K562 (cell line): ENCODE measurements around the gene UFSP2. TPM values are rescaled to one million over a fixed set of nuclear protein-coding genes. Genes with fewer than 3 reads are reported as not detected.

Experiments used
- ATAC-seq: fragments of 200-7000 bp; cut with Tn5 transposase; 3 replicates; pipeline ENCODE4 v1.9.1; 2020; ENCODE audit warnings: moderate library complexity
- BruUV-seq: library from RNA; stranded (reverse); fragments of 400-500 nt; replicated peaks from 2 replicates; lab custom pipeline; 2021; lab: Mats Ljungman, UMichigan
- CTCF ChIA-PET: fragments of 300-600 bp; formaldehyde crosslinking; extraction: SDS; loops from one replicate; lab custom pipeline; 2021; ENCODE audit warnings: low intra/inter-chr PET ratio; lab: Yijun Ruan, JAX
- POLR2A ChIA-PET: fragments of 300-600, 350-650 bp; sonication (Branson Sonifier 250); formaldehyde crosslinking; extraction: SDS; loops from one replicate; lab custom pipeline; 2021; ENCODE audit warnings: antibody characterized with exemption, inconsistent platforms; lab: Yijun Ruan, JAX
- DNase-seq, 4 experiments: peaks; one replicate each; pipeline versions ENCODE4 v3.0.0 to v3.0.0-alpha.2; 2011 to 2018; ENCODE audit warnings: low spot score in 3 of 4, mixed read lengths in 3 of 4; ENCODE audit errors: extremely low read depth in 1 of 4
- FAIRE-seq: peaks from 2 replicates; lab custom pipeline; 2011; peaks lifted over from hg19 to GRCh38; lab: Jason Lieb, UNC
- H2AFZ ChIP-seq: 2 replicates; pipeline ENCODE4 v1.6.0; 2011; ENCODE audit warnings: low read depth, low read length, control low read depth, inconsistent platforms
- H3K27ac ChIP-seq: fragments of 200-600 bp; 3 replicates; pipeline ENCODE4 v1.8.0; 2011; ENCODE audit warnings: low read depth, mild to moderate bottlenecking, control low read depth, inconsistent platforms, low read length, moderate library complexity, mixed read lengths; ENCODE audit errors: extremely low read depth
- H3K27me3 ChIP-seq, 2 experiments: fragments of 300-600 bp in 1 of 2; 2 replicates in 1 of 2; 3 replicates in 1 of 2; pipeline versions ENCODE4 v1.6.0 to v1.8.0; 2011; ENCODE audit warnings: inconsistent platforms in 2 of 2, low read length in 2 of 2, mild to moderate bottlenecking in 1 of 2, mixed read lengths in 1 of 2, moderate library complexity in 1 of 2; ENCODE audit not compliant: control insufficient read depth in 2 of 2, insufficient read depth in 2 of 2
- H3K36me3 ChIP-seq: fragments of 300-600 bp; 3 replicates; pipeline ENCODE4 v1.8.0; 2011; ENCODE audit warnings: mild to moderate bottlenecking, low read length, inconsistent platforms; ENCODE audit not compliant: control insufficient read depth, insufficient read depth
- H3K4me1 ChIP-seq, 2 experiments: fragments of 200-600 bp in 1 of 2; replicated peaks in 1 of 2; 2 replicates in 1 of 2; 3 replicates in 1 of 2; pipeline versions ENCODE4 v1.5.1 to v1.8.0; 2011; ENCODE audit warnings: inconsistent platforms in 2 of 2, low read length in 2 of 2, mild to moderate bottlenecking in 1 of 2, mixed read lengths in 1 of 2, moderate library complexity in 1 of 2; ENCODE audit not compliant: control insufficient read depth in 2 of 2, insufficient read depth in 2 of 2
- H3K4me2 ChIP-seq: 2 replicates; pipeline ENCODE4 v1.6.1; 2011; ENCODE audit warnings: low read length, control low read depth, inconsistent platforms, mixed read lengths; ENCODE audit not compliant: insufficient read depth
- H3K4me3 ChIP-seq: fragments of 200-600 bp; sonication (generic), shearing (Covaris generic); 2 replicates; pipeline ENCODE4 v1.5.1; 2016; ENCODE audit warnings: control low read depth, inconsistent platforms
- H3K79me2 ChIP-seq: fragments of 200-600 bp; 3 replicates; pipeline ENCODE4 v1.8.0; 2011; ENCODE audit warnings: low read length, inconsistent platforms; ENCODE audit not compliant: control insufficient read depth, insufficient read depth
- H3K9ac ChIP-seq, 2 experiments: 2 replicates each; pipeline versions ENCODE4 v1.6.0 to v1.6.1; 2011; ENCODE audit warnings: low read depth in 2 of 2, low read length in 2 of 2, control low read depth in 1 of 2, inconsistent platforms in 1 of 2, mild to moderate bottlenecking in 1 of 2, mixed read lengths in 1 of 2; ENCODE audit not compliant: insufficient read depth in 1 of 2
- H3K9me1 ChIP-seq: one replicate; pipeline ENCODE4 v1.6.0; 2011; ENCODE audit warnings: inconsistent platforms, mild to moderate bottlenecking, low read length, moderate library complexity; ENCODE audit not compliant: control insufficient read depth, insufficient read depth
- H3K9me3 ChIP-seq: replicated peaks from 2 replicates; pipeline ENCODE4 v1.5.1; 2011; ENCODE audit warnings: low read depth, low read length, inconsistent platforms; ENCODE audit not compliant: control insufficient read depth, insufficient read depth
- H4K20me1 ChIP-seq: replicated peaks from 2 replicates; pipeline ENCODE4 v1.6.1; 2011; ENCODE audit warnings: low read length, inconsistent platforms, mixed read lengths; ENCODE audit not compliant: control insufficient read depth, insufficient read depth
- BRCA1 ChIP-seq, 2 experiments: fragments of 450-650 bp in 1 of 2; sonication (generic) in 1 of 2; formaldehyde crosslinking in 1 of 2; IDR thresholded peaks; 2 replicates each; pipeline versions ENCODE4 v1.5.0 to v1.6.1; 2017 to 2020; ENCODE audit warnings: mild to moderate bottlenecking in 1 of 2, missing genetic modification reagents in 1 of 2
- CBFB ChIP-seq: sonication (generic); formaldehyde crosslinking; IDR thresholded peaks from 2 replicates; pipeline ENCODE4 v1.4.0; 2020; ENCODE audit warnings: mild to moderate bottlenecking, missing genetic modification reagents
- CREB1 ChIP-seq, 2 experiments: sonication (generic) in 1 of 2; formaldehyde crosslinking in 1 of 2; IDR thresholded peaks; 2 replicates each; pipeline versions ENCODE4 v1.6.1 to v1.8.0; 2012 to 2022; ENCODE audit warnings: inconsistent platforms in 1 of 2, mild to moderate bottlenecking in 1 of 2, missing genetic modification reagents in 1 of 2, moderate library complexity in 1 of 2
- HBP1 ChIP-seq: fragments of 450-650 bp; formaldehyde crosslinking; IDR thresholded peaks from 2 replicates; pipeline ENCODE4 v1.4.0; 2022; ENCODE audit warnings: missing genetic modification characterization
- KDM4B ChIP-seq, 2 experiments: fragments of 450-650 bp in 1 of 2; sonication (generic) in 1 of 2; IDR thresholded peaks; 2 replicates each; pipeline ENCODE4 v1.6.1; 2016 to 2017; ENCODE audit warnings: borderline replicate concordance in 2 of 2, antibody characterized with exemption in 1 of 2, low read depth in 1 of 2, mild to moderate bottlenecking in 1 of 2
- MCM7 ChIP-seq, 2 experiments: fragments of 450-650 bp; IDR thresholded peaks; 2 replicates each; pipeline ENCODE4 v1.6.1; 2016 to 2018
- NCOA1 ChIP-seq: fragments of 450-650 bp; IDR thresholded peaks from 2 replicates; pipeline ENCODE4 v1.6.1; 2016; ENCODE audit warnings: low read depth
- NEUROD1 ChIP-seq: fragments of 150-350 bp; IDR thresholded peaks from 2 replicates; pipeline ENCODE4 v1.6.1; 2014; ENCODE audit warnings: borderline replicate concordance, low read length, low read depth; ENCODE audit not compliant: partially characterized antibody
- RBFOX2 ChIP-seq: fragments of 200-400 bp; formaldehyde crosslinking; IDR thresholded peaks from 2 replicates; pipeline ENCODE4 v1.6.1; 2017; ENCODE audit warnings: low read depth, mild to moderate bottlenecking, low read length, moderate library complexity
- RBM15 ChIP-seq: fragments of 200-400 bp; formaldehyde crosslinking; IDR thresholded peaks from 2 replicates; pipeline ENCODE4 v1.6.1; 2018; ENCODE audit warnings: mild to moderate bottlenecking, low read length, moderate library complexity; ENCODE audit not compliant: insufficient read depth
- UBTF ChIP-seq, 2 experiments: IDR thresholded peaks; 2 replicates each; pipeline ENCODE4 v1.6.1; 2012; ENCODE audit warnings: improper control_type of control experiment in 2 of 2, low read depth in 2 of 2, low read length in 2 of 2, borderline replicate concordance in 1 of 2
- ZNF124 ChIP-seq: sonication (generic); formaldehyde crosslinking; IDR thresholded peaks from 2 replicates; pipeline ENCODE4 v1.8.1; 2022; ENCODE audit warnings: missing genetic modification reagents
- ZNF143 ChIP-seq: sonication (generic); formaldehyde crosslinking; IDR thresholded peaks from 2 replicates; pipeline ENCODE4 v1.9.0; 2022; ENCODE audit warnings: mild to moderate bottlenecking, missing genetic modification reagents
- ZNF707 ChIP-seq: fragments of 250-450 bp; sonication (Bioruptor Pico); conservative IDR thresholded peaks from 2 replicates; pipeline ENCODE4 v1.8.0; 2022; ENCODE audit warnings: inconsistent platforms, mild to moderate bottlenecking, moderate library complexity
- WGBS: fragments of 100-300 bp; shearing (Covaris generic); methylation state at CpG from one replicate; pipeline ENCODE4 v1.1.6; 2016; ENCODE audit warnings: low coverage, mixed read lengths; ENCODE audit not compliant: insufficient coverage; ENCODE audit errors: missing lambda C conversion rate; 5-methylcytosine and 5-hydroxymethylcytosine counted together
- in situ Hi-C: fragments of 300-500 bp; cut with MboI; formaldehyde crosslinking; loops from 4 replicates; pipeline ENCODE4 v1.15.0; 2018; ENCODE audit warnings: inconsistent platforms, mixed read lengths
- intact Hi-C: fragments of 100-400 bp; cut with micrococcal nuclease; formaldehyde crosslinking; loops from 2 replicates; pipeline ENCODE4 v1.14.2; 2022
- polyA plus RNA-seq, 8 experiments: library from polyadenylated mRNA; depleted of rRNA in 4 of 8; stranded (reverse) in 5 of 8; unstranded in 3 of 8; fragments of >200 nt; fragmentation: Nextera tagmentation in 2 of 8; fragmentation: Illumina TruSeq in 1 of 8; extraction: Ambion mirVana in 2 of 8; extraction: Trizol in 1 of 8; gene quantifications; 2 replicates each; pipeline versions ENCODE4 v1.2.1 to v1.2.3, GENCODE V29; 2011 to 2014; ENCODE audit warnings: inconsistent platforms in 1 of 8, missing spikeins in 1 of 8
- total RNA-seq, 7 experiments: library from RNA; depleted of rRNA in 6 of 7; stranded (reverse); fragments of >200 nt in 6 of 7; fragmentation: Illumina TruSeq in 2 of 7; extraction: Trizol in 2 of 7; gene quantifications; 2 replicates each; pipeline versions ENCODE4 v1.2.1 to v1.2.3, GENCODE V29; 2011 to 2021; ENCODE audit warnings: low replicate concordance in 1 of 7

Gene UFSP2
- total and polyA plus RNA-seq, 9 of the 15 experiments (the other 6 are each of a cell fraction or from before 2014, with no cell fraction given), result 20.1 to 55.8 (median 26.6) TPM

- H3K27me3 ChIP-seq, result no peaks in the 10 kb centered on the region
- 91% methylated on average over 11 of the region's 11 CpGs for WGBS
- no peak overlapping the region for H3K9ac ChIP-seq
- in situ Hi-C loops, result no loop called here
- POLR2A ChIA-PET, result interaction anchor here (1.0 kb wide), 1 partner anchor 16 kb away, joined by 3 read pairs; no protein-coding TSS in a partner anchor
- no peak overlapping the region for H3K4me3 ChIP-seq
- no peaks in the 10 kb centered on the region for H3K79me2 ChIP-seq
- H3K4me2 ChIP-seq, result no peak overlapping the region
- CTCF ChIA-PET, result no interaction called here
- no peak overlapping the region for H2AFZ ChIP-seq
- no peaks in the 10 kb centered on the region for H4K20me1 ChIP-seq
- peaks cover 0 to 12% of the 10 kb centered on the region in 2 experiments; a peak in 3 of 5 replicates for H3K4me1 ChIP-seq
- no peak overlapping the region for H3K27ac ChIP-seq
- peaks cover 4% of the 10 kb centered on the region; the same call in 1 of the 3 replicates for H3K36me3 ChIP-seq
- TF ChIP-seq NEUROD1 (no peak), BRCA1 (IDR thresholded peaks at IDR 0.05) (no peak), BRCA1 (CRISPR knock-in tag; IDR thresholded peaks at IDR 0.05) (no peak), RBFOX2 (no peak), HBP1 (CRISPR knock-in tag) (no peak), KDM4B (IDR thresholded peaks at IDR 0.05; ENCODE audit: borderline replicate concordance in 2 of 2, low read depth in 1 of 2) (no peak), MCM7 (IDR thresholded peaks at IDR 0.05) (no peak), RBM15 (no peak), ZNF143 (no peak), NCOA1 (no peak), ZNF707 (CRISPR knock-in tag) (no peak), CBFB (CRISPR knock-in tag) (no peak), ZNF124 (no peak), UBTF (IDR thresholded peaks at IDR 0.05; ENCODE audit: borderline replicate concordance in 1 of 2, low read depth in 2 of 2, low read length in 2 of 2) (no peak), CREB1 (IDR thresholded peaks at IDR 0.05) (no peak), CREB1 (CRISPR knock-in tag; IDR thresholded peaks at IDR 0.05) (no peak)
- no peaks in the 10 kb centered on the region for H3K9me3 ChIP-seq
- FAIRE-seq (no peak), DNase-seq (no peak), ATAC-seq (no peak)
- intact Hi-C loops, result no loop called here
- no TSS peak for BruUV-seq
- no peaks in the 10 kb centered on the region for H3K9me1 ChIP-seq
Measured at GRCh38 chr4:185371702-185372101, 54.1 kb downstream of the UFSP2 start.
